CMK (cell line): ENCODE data around the gene MMP11.
A peak's percentile ranks its signal among the peaks of the same experiment; 100 is the strongest.
"Not testable (repeated sequence)": the region's sequence is repeated elsewhere in the genome, so short reads cannot be mapped to it uniquely, and the experiment has no call there.

Experiments
- DNase-seq: peaks from one replicate; pipeline ENCODE4 v3.0.0-alpha.2; 2010; ENCODE audit warnings: low read depth

The MMP11 gene

GRCh38 chr22:23772649-23773473 is at the start of gene MMP11:
MMP11 (plus strand) TSS chr22:23772849; CDS start chr22:23772871, 22 bp downstream.
- DNase-seq = no peak

GRCh38 chr22:23728108-23728507 is 44.5 kb upstream of the MMP11 start:
- DNase-seq = not testable (repeated sequence)

GRCh38 chr22:23737696-23738095 is 35.0 kb upstream of the MMP11 start:
- DNase-seq = no peak

GRCh38 chr22:23742505-23743264 is 30.0 kb upstream of the MMP11 start:
- no peak for DNase-seq

GRCh38 chr22:23743303-23743705 is 29.3 kb upstream of the MMP11 start:
- DNase-seq = no peak

GRCh38 chr22:23744001-23744400 is 28.6 kb upstream of the MMP11 start:
- DNase-seq = no peak

GRCh38 chr22:23744485-23744884 is 28.2 kb upstream of the MMP11 start:
- DNase-seq = no peak

GRCh38 chr22:23745791-23746190 is 26.9 kb upstream of the MMP11 start:
- no peak for DNase-seq

GRCh38 chr22:23749841-23750301 is 22.8 kb upstream of the MMP11 start:
- DNase-seq = no peak

- no peak for DNase-seq
These were observed 22.3 kb upstream of the MMP11 start for GRCh38 chr22:23750367-23750713.

GRCh38 chr22:23750714-23751440 is 21.8 kb upstream of the MMP11 start, which contains the start of gene ZNF70:
ZNF70 (minus strand) TSS chr22:23751112; CDS start chr22:23745140, 5,972 bp downstream.
- peak; percentile 58 for DNase-seq

GRCh38 chr22:23751441-23751996 is 21.1 kb upstream of the MMP11 start:
- no peak for DNase-seq

- DNase-seq = no peak
These were observed 20.5 kb upstream of the MMP11 start for GRCh38 chr22:23752090-23752691.

- no peak for DNase-seq
These were observed 19.9 kb upstream of the MMP11 start for GRCh38 chr22:23752750-23753149.

- DNase-seq = no peak
These were observed 19.3 kb upstream of the MMP11 start for GRCh38 chr22:23753385-23753784.

GRCh38 chr22:23754220-23754919 is 18.3 kb upstream of the MMP11 start, which contains the start of gene VPREB3:
VPREB3 (minus strand) TSS chr22:23754425; CDS start chr22:23754363, 62 bp downstream.
- no peak for DNase-seq

- no peak for DNase-seq
These were observed 17.5 kb upstream of the MMP11 start for GRCh38 chr22:23754980-23755636.

GRCh38 chr22:23755711-23756110 is 16.9 kb upstream of the MMP11 start:
- no peak for DNase-seq

GRCh38 chr22:23756891-23757290 is 15.8 kb upstream of the MMP11 start:
- DNase-seq = no peak

- no peak for DNase-seq
These were observed 13.1 kb upstream of the MMP11 start for GRCh38 chr22:23759566-23759965.
